HepG2 (cell line): ENCODE data around the gene EZH1. TPM values are rescaled to one million over a fixed set of nuclear protein-coding genes. Genes with fewer than 3 reads are reported as not detected.

Source experiments
- AGO1 ChIP-seq: fragments of 200-400 bp; formaldehyde crosslinking; IDR thresholded peaks from 2 replicates; pipeline ENCODE4 v1.6.1; 2017; ENCODE audit warnings: mild to moderate bottlenecking, low read depth, low read length, moderate library complexity; ENCODE audit not compliant: poor library complexity, severe bottlenecking
- CREB1 ChIP-seq, 2 experiments: fragments of 450-650 bp in 1 of 2; IDR thresholded peaks; 2 replicates each; pipeline ENCODE4 v1.6.1; 2016 to 2017; ENCODE audit warnings: control low read depth in 1 of 2, mild to moderate bottlenecking in 1 of 2, missing compliant biosample characterization in 1 of 2, missing genetic modification characterization in 1 of 2
- CREB3 ChIP-seq: sonication (generic); formaldehyde crosslinking; IDR thresholded peaks from 2 replicates; pipeline ENCODE4 v1.5.0; 2020; ENCODE audit warnings: missing genetic modification reagents
- ELK4 ChIP-seq: sonication (generic); formaldehyde crosslinking; IDR thresholded peaks from 2 replicates; pipeline ENCODE4 v1.9.0; 2021; ENCODE audit warnings: missing genetic modification reagents, borderline replicate concordance
- FOXA3 ChIP-seq: IDR thresholded peaks from 2 replicates; pipeline ENCODE4 v1.6.1; 2016; ENCODE audit warnings: missing genetic modification reagents, missing compliant biosample characterization
- MAFK ChIP-seq, 2 experiments: IDR thresholded peaks in 1 of 2; conservative IDR thresholded peaks in 1 of 2; 2 replicates each; pipeline ENCODE4 v1.6.1; 2011; ENCODE audit warnings: improper control_type of control experiment in 2 of 2, low read length in 2 of 2
- MLLT10 ChIP-seq: sonication (generic); formaldehyde crosslinking; IDR thresholded peaks from 2 replicates; pipeline ENCODE4 v1.4.0; 2020; ENCODE audit warnings: missing genetic modification reagents
- SAP130 ChIP-seq: IDR thresholded peaks from 2 replicates; pipeline ENCODE4 v1.6.1; 2016; ENCODE audit warnings: low read depth
- SNAI1 ChIP-seq: sonication (generic); formaldehyde crosslinking; IDR thresholded peaks from 2 replicates; pipeline ENCODE4 v1.5.0; 2020; ENCODE audit warnings: mild to moderate bottlenecking, missing genetic modification reagents, borderline replicate concordance
- THYN1 ChIP-seq: sonication (generic); formaldehyde crosslinking; IDR thresholded peaks from 2 replicates; pipeline ENCODE4 v1.8.1; 2023; ENCODE audit warnings: low read depth, mild to moderate bottlenecking, moderate library complexity, missing genetic modification reagents, borderline replicate concordance
- TOE1 ChIP-seq: sonication (generic); formaldehyde crosslinking; IDR thresholded peaks from 2 replicates; pipeline ENCODE4 v1.4.0; 2020; ENCODE audit warnings: mild to moderate bottlenecking, missing genetic modification reagents
- ZNF12 ChIP-seq: sonication (generic); formaldehyde crosslinking; IDR thresholded peaks from 2 replicates; pipeline ENCODE4 v1.5.0; 2020; ENCODE audit warnings: missing genetic modification reagents
- ZSCAN22 ChIP-seq: sonication (generic); formaldehyde crosslinking; IDR thresholded peaks from 2 replicates; pipeline ENCODE4 v1.4.0; 2020; ENCODE audit warnings: mild to moderate bottlenecking, missing genetic modification reagents
- polyA plus RNA-seq, 8 experiments: library from polyadenylated mRNA; depleted of rRNA in 3 of 8; stranded (reverse) in 7 of 8; unstranded in 1 of 8; fragments of >200 nt; fragmentation: Illumina TruSeq in 4 of 8; extraction: Trizol in 4 of 8; gene quantifications; 2 replicates each; pipeline versions ENCODE4 v1.2.1 to v1.2.3, GENCODE V29; 2011 to 2016; ENCODE audit warnings: low read depth in 4 of 8, missing spikeins in 1 of 8, mixed read lengths in 1 of 8; ENCODE audit not compliant: insufficient read depth in 1 of 8
- total RNA-seq, 5 experiments: library from RNA; depleted of rRNA; stranded (reverse); fragments of >200 nt; fragmentation: Illumina TruSeq; extraction: Trizol; gene quantifications; 2 replicates each; pipeline ENCODE4 v1.2.3, GENCODE V29; 2016; ENCODE audit warnings: low read depth in 1 of 5
- TF ChIP-seq, protein P1 (sequence below): sonication (generic); formaldehyde crosslinking; IDR thresholded peaks from 2 replicates; pipeline ENCODE4 v1.4.0; 2020; ENCODE audit warnings: missing genetic modification reagents, borderline replicate concordance
- TF ChIP-seq, protein P2 (sequence below): sonication (generic); formaldehyde crosslinking; IDR thresholded peaks from 2 replicates; pipeline ENCODE4 v1.4.0; 2020; ENCODE audit warnings: missing genetic modification reagents, borderline replicate concordance
- TF ChIP-seq, protein P3 (sequence below): sonication (generic); formaldehyde crosslinking; IDR thresholded peaks from 2 replicates; pipeline ENCODE4 v1.5.0; 2020; ENCODE audit warnings: missing genetic modification reagents

EZH1 gene
- total and polyA plus RNA-seq, 2 of the 13 experiments (the other 11 are each of a cell fraction or from before 2014, with no cell fraction given) = 11.6 to 24.0 TPM

GRCh38 chr17:42773290-42774035, 28.6 kb upstream of the EZH1 start, which contains the start of gene VPS25 (continued):
- TF ChIP-seq SNAI1 (CRISPR knock-in tag) (no peak), TOE1 (CRISPR knock-in tag) (peak; percentile 98; the same call in 1 of the 2 replicates), AGO1 (peak; percentile 56), ZSCAN22 (CRISPR knock-in tag) (no peak), ZNF12 (peak; percentile 74), CREB1 (IDR thresholded peaks at IDR 0.05) (0 out of 2 replicates have a peak, but pooled peaks have one; percentile 42), CREB1 (CRISPR knock-in tag; IDR thresholded peaks at IDR 0.05) (no peak; the same call in none of the 2 replicates), MLLT10 (no peak), FOXA3 (peak; percentile 69; the same call in 1 of the 2 replicates), CREB3 (CRISPR knock-in tag) (peak; percentile 91), THYN1 (no peak), ELK4 (CRISPR knock-in tag) (peak; percentile 28; the same call in 1 of the 2 replicates), SAP130 (CRISPR knock-in tag) (peak; percentile 97), MAFK (conservative IDR thresholded peaks at IDR 0.05 in 1 of 2, IDR thresholded peaks at IDR 0.05 in 1 of 2; ENCODE audit: low read length in 2 of 2) (no peak)
- TF ChIP-seq, protein P1, sequence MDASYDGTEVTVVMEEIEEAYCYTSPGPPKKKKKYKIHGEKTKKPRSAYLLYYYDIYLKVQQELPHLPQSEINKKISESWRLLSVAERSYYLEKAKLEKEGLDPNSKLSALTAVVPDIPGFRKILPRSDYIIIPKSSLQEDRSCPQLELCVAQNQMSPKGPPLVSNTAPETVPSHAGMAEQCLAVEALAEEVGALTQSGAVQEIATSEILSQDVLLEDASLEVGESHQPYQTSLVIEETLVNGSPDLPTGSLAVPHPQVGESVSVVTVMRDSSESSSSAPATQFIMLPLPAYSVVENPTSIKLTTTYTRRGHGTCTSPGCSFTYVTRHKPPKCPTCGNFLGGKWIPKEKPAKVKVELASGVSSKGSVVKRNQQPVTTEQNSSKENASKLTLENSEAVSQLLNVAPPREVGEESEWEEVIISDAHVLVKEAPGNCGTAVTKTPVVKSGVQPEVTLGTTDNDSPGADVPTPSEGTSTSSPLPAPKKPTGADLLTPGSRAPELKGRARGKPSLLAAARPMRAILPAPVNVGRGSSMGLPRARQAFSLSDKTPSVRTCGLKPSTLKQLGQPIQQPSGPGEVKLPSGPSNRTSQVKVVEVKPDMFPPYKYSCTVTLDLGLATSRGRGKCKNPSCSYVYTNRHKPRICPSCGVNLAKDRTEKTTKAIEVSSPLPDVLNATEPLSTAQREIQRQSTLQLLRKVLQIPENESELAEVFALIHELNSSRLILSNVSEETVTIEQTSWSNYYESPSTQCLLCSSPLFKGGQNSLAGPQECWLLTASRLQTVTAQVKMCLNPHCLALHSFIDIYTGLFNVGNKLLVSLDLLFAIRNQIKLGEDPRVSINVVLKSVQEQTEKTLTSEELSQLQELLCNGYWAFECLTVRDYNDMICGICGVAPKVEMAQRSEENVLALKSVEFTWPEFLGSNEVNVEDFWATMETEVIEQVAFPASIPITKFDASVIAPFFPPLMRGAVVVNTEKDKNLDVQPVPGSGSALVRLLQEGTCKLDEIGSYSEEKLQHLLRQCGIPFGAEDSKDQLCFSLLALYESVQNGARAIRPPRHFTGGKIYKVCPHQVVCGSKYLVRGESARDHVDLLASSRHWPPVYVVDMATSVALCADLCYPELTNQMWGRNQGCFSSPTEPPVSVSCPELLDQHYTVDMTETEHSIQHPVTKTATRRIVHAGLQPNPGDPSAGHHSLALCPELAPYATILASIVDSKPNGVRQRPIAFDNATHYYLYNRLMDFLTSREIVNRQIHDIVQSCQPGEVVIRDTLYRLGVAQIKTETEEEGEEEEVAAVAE (CRISPR knock-in tag) = peak; percentile 96
- TF ChIP-seq, protein P2, sequence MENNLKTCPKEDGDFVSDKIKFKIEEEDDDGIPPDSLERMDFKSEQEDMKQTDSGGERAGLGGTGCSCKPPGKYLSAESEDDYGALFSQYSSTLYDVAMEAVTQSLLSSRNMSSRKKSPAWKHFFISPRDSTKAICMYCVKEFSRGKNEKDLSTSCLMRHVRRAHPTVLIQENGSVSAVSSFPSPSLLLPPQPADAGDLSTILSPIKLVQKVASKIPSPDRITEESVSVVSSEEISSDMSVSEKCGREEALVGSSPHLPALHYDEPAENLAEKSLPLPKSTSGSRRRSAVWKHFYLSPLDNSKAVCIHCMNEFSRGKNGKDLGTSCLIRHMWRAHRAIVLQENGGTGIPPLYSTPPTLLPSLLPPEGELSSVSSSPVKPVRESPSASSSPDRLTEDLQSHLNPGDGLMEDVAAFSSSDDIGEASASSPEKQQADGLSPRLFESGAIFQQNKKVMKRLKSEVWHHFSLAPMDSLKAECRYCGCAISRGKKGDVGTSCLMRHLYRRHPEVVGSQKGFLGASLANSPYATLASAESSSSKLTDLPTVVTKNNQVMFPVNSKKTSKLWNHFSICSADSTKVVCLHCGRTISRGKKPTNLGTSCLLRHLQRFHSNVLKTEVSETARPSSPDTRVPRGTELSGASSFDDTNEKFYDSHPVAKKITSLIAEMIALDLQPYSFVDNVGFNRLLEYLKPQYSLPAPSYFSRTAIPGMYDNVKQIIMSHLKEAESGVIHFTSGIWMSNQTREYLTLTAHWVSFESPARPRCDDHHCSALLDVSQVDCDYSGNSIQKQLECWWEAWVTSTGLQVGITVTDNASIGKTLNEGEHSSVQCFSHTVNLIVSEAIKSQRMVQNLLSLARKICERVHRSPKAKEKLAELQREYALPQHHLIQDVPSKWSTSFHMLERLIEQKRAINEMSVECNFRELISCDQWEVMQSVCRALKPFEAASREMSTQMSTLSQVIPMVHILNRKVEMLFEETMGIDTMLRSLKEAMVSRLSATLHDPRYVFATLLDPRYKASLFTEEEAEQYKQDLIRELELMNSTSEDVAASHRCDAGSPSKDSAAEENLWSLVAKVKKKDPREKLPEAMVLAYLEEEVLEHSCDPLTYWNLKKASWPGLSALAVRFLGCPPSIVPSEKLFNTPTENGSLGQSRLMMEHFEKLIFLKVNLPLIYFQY (CRISPR knock-in tag) = peak; percentile 90; the same call in 1 of the 2 replicates
- TF ChIP-seq, protein P3, sequence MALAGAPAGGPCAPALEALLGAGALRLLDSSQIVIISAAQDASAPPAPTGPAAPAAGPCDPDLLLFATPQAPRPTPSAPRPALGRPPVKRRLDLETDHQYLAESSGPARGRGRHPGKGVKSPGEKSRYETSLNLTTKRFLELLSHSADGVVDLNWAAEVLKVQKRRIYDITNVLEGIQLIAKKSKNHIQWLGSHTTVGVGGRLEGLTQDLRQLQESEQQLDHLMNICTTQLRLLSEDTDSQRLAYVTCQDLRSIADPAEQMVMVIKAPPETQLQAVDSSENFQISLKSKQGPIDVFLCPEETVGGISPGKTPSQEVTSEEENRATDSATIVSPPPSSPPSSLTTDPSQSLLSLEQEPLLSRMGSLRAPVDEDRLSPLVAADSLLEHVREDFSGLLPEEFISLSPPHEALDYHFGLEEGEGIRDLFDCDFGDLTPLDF (CRISPR knock-in tag) = peak; percentile 77
